ENCODE results near the gene IQGAP1. TPM values are rescaled to one million over a fixed set of nuclear protein-coding genes. Genes with fewer than 3 reads are reported as not detected.
"Not testable (repeated sequence)": the region's sequence is repeated elsewhere in the genome, so short reads cannot be mapped to it uniquely, and the experiment has no call there.

Gene IQGAP1
- total RNA-seq, 1 donor from 2014 or later, result 350 TPM

- DNase-seq (ENCODE audit: extremely low read depth, low read depth, low spot score), result no peak
Observed at GRCh38 chr15:90478846-90479481, 90.9 kb downstream of the IQGAP1 start.

- no peak for DNase-seq (ENCODE audit: extremely low read depth, low read depth, low spot score)
Observed at GRCh38 chr15:90479656-90480055, 91.6 kb downstream of the IQGAP1 start.

- no peak for DNase-seq (ENCODE audit: extremely low read depth, low read depth, low spot score)
Observed at GRCh38 chr15:90481023-90481422, 93.0 kb downstream of the IQGAP1 start.

- no peak for DNase-seq (ENCODE audit: extremely low read depth, low read depth, low spot score)
Observed at GRCh38 chr15:90482124-90483011, 94.3 kb downstream of the IQGAP1 start.

- no peak for DNase-seq (ENCODE audit: extremely low read depth, low read depth, low spot score)
Observed at GRCh38 chr15:90483012-90483307, 94.9 kb downstream of the IQGAP1 start.

- no peak for DNase-seq (ENCODE audit: extremely low read depth, low read depth, low spot score)
Observed at GRCh38 chr15:90483637-90484036, 95.6 kb downstream of the IQGAP1 start.

- DNase-seq (ENCODE audit: extremely low read depth, low read depth, low spot score), result no peak
Observed at GRCh38 chr15:90487186-90487585, 99.1 kb downstream of the IQGAP1 start.

- DNase-seq (ENCODE audit: extremely low read depth, low read depth, low spot score), result no peak
Observed at GRCh38 chr15:90489514-90489913, 101.5 kb downstream of the IQGAP1 start.

GRCh38 chr15:90489944-90490343 lies 101.9 kb downstream of the IQGAP1 start:
- no peak for DNase-seq (ENCODE audit: extremely low read depth, low read depth, low spot score)

- no peak for DNase-seq (ENCODE audit: extremely low read depth, low read depth, low spot score)
Observed at GRCh38 chr15:90493647-90494046, 105.6 kb downstream of the IQGAP1 start.

GRCh38 chr15:90495067-90495466 lies 107.0 kb downstream of the IQGAP1 start:
- DNase-seq (ENCODE audit: extremely low read depth, low read depth, low spot score), result no peak

GRCh38 chr15:90496791-90497190 lies 108.7 kb downstream of the IQGAP1 start:
- DNase-seq (ENCODE audit: extremely low read depth, low read depth, low spot score), result no peak

- no peak for DNase-seq (ENCODE audit: extremely low read depth, low read depth, low spot score)
Observed at GRCh38 chr15:90497376-90497775, 109.3 kb downstream of the IQGAP1 start.

- DNase-seq (ENCODE audit: extremely low read depth, low read depth, low spot score), result no peak
Observed at GRCh38 chr15:90497912-90498311, 109.9 kb downstream of the IQGAP1 start.

GRCh38 chr15:90500171-90500570 lies 112.1 kb downstream of the IQGAP1 start:
- DNase-seq (ENCODE audit: extremely low read depth, low read depth, low spot score), result no peak

GRCh38 chr15:90501898-90502297 lies 113.9 kb downstream of the IQGAP1 start:
- DNase-seq (ENCODE audit: extremely low read depth, low read depth, low spot score), result no peak

GRCh38 chr15:90510781-90511180 lies 122.7 kb downstream of the IQGAP1 start:
- not testable (repeated sequence) for DNase-seq (ENCODE audit: extremely low read depth, low read depth, low spot score)

- not testable (repeated sequence) for DNase-seq (ENCODE audit: extremely low read depth, low read depth, low spot score)
Observed at GRCh38 chr15:90511211-90511618, 123.2 kb downstream of the IQGAP1 start.

- DNase-seq (ENCODE audit: extremely low read depth, low read depth, low spot score), result no peak
Observed at GRCh38 chr15:90512276-90512675, 124.2 kb downstream of the IQGAP1 start.

- DNase-seq (ENCODE audit: extremely low read depth, low read depth, low spot score), result no peak
Observed at GRCh38 chr15:90512981-90513380, 124.9 kb downstream of the IQGAP1 start.

GRCh38 chr15:90513448-90513847 lies 125.4 kb downstream of the IQGAP1 start:
- no peak for DNase-seq (ENCODE audit: extremely low read depth, low read depth, low spot score)

- DNase-seq (ENCODE audit: extremely low read depth, low read depth, low spot score), result not testable (repeated sequence)
Observed at GRCh38 chr15:90513893-90514292, 125.9 kb downstream of the IQGAP1 start.

Data from glomerular endothelial cell (primary cell).